HEK293T (cell line): ENCODE results near the gene SLC25A26.

Source experiments
- ARNT ChIP-seq: fragments of 450-650 bp; IDR thresholded peaks from 2 replicates; pipeline ENCODE4 v1.6.1; 2017; ENCODE audit warnings: mild to moderate bottlenecking
- FOXM1 ChIP-seq: fragments of 450-650 bp; IDR thresholded peaks from 2 replicates; pipeline ENCODE4 v1.6.1; 2017; ENCODE audit warnings: mild to moderate bottlenecking, borderline replicate concordance
- SP1 ChIP-seq: fragments of 450-650 bp; IDR thresholded peaks from 2 replicates; pipeline ENCODE4 v1.6.1; 2017
- ZNF384 ChIP-seq: fragments of 450-650 bp; IDR thresholded peaks from 2 replicates; pipeline ENCODE4 v1.6.1; 2016
- TF ChIP-seq, protein P1 (sequence below): fragments of 450-650 bp; IDR thresholded peaks from 2 replicates; pipeline ENCODE4 v1.6.1; 2016

DNA sequence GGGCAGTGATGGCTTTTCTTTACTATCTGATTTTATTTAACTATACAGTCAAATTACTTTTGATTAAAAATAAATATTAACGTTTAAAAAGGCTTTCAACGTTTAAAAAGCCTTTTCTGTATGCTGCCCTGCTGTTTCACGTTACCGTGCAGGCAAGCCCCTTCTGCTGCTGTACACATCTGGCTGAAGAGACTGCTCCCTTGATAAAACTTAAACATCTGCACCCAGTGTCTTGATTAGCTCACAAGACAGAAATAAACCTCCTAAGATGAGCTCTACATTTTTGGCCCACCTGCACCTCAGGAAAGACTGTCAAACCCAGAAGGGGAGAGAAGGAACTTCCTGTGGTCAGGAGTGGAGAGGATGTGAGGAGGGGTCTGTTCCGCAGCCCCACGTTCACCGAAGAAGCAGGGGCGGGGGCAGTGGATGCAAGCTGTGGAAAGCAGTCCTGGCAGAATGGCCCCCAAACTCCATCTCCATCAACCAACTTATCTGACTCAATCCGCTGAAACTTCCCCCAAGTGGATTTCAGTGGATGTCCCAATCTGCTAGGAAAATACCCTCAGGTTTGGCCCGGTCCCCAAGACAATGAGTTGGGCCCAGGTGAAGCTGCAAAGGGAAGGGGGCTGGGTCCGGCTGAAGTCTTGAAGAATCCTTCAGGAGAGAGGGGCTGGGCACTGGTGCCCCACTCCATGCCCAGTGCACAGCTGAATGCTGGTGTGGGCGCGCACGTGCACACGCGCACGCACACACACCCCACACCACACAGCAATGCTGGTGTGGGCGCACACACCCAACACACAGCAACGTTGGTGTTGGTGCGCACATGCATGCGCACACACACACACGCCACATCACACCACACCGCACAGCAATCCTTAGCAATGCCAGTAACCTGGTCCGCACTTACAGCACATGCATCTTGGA, 191.4 kb downstream of the SLC25A26 start:
- TF ChIP-seq, protein P1, sequence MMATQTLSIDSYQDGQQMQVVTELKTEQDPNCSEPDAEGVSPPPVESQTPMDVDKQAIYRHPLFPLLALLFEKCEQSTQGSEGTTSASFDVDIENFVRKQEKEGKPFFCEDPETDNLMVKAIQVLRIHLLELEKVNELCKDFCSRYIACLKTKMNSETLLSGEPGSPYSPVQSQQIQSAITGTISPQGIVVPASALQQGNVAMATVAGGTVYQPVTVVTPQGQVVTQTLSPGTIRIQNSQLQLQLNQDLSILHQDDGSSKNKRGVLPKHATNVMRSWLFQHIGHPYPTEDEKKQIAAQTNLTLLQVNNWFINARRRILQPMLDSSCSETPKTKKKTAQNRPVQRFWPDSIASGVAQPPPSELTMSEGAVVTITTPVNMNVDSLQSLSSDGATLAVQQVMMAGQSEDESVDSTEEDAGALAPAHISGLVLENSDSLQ, result no peak
- TF ChIP-seq ZNF384, result no peak
- no peak for TF ChIP-seq ARNT
- TF ChIP-seq SP1, result no peak
- TF ChIP-seq FOXM1, result no peak
